Measurements from ENCODE around the gene CACNA1C.
"Not testable (repeated sequence)": the region's sequence is repeated elsewhere in the genome, so short reads cannot be mapped to it uniquely, and the experiment has no call there.

The CACNA1C gene

GRCh38 chr12:2101771-2102170 is 49.0 kb downstream of the CACNA1C start:
- DNase-seq (ENCODE audit: low spot score) = no peak
- POLR2A ChIA-PET (ENCODE audit: low non-redundant PET) = no interaction called here
- CTCF ChIA-PET = no interaction called here
- TF ChIP-seq CTCF (conservative IDR thresholded peaks at IDR 0.05; ENCODE audit: low read depth) = no peak
- no peak overlapping the region for H3K27ac ChIP-seq

GRCh38 chr12:2102736-2103135 is 49.9 kb downstream of the CACNA1C start:
- POLR2A ChIA-PET (ENCODE audit: low non-redundant PET); CTCF ChIA-PET; H3K27ac ChIP-seq; DNase-seq (ENCODE audit: low spot score): not testable (repeated sequence)

- DNase-seq (ENCODE audit: low spot score); H3K27ac ChIP-seq; POLR2A ChIA-PET (ENCODE audit: low non-redundant PET); CTCF ChIA-PET: not testable (repeated sequence)
Observed at GRCh38 chr12:2105387-2105786, 52.6 kb downstream of the CACNA1C start.

- DNase-seq (ENCODE audit: low spot score) = no peak
- ChIA-PET CTCF (no interaction called here), POLR2A (ENCODE audit: low non-redundant PET) (no interaction called here)
- TF ChIP-seq CTCF (conservative IDR thresholded peaks at IDR 0.05; ENCODE audit: low read depth) = no peak
- no peak overlapping the region for H3K27ac ChIP-seq
Observed at GRCh38 chr12:2108166-2108565, 55.4 kb downstream of the CACNA1C start.

GRCh38 chr12:2108975-2109671 is 56.3 kb downstream of the CACNA1C start:
- CTCF ChIA-PET = no interaction called here
- no peak for TF ChIP-seq CTCF (conservative IDR thresholded peaks at IDR 0.05; ENCODE audit: low read depth)
- H3K27ac ChIP-seq = no peak overlapping the region
- POLR2A ChIA-PET (ENCODE audit: low non-redundant PET) = no interaction called here
- DNase-seq (ENCODE audit: low spot score) = no peak

- ChIA-PET CTCF (no interaction called here), POLR2A (ENCODE audit: low non-redundant PET) (no interaction called here)
- no peak overlapping the region for H3K27ac ChIP-seq
- no peak for DNase-seq (ENCODE audit: low spot score)
- TF ChIP-seq CTCF (conservative IDR thresholded peaks at IDR 0.05; ENCODE audit: low read depth) = no peak
Observed at GRCh38 chr12:2110127-2110526, 57.3 kb downstream of the CACNA1C start.

- no peak overlapping the region for H3K27ac ChIP-seq
- CTCF ChIA-PET = interaction anchor here (0.7 kb wide), 1 partner anchor 1164 kb away, joined by 3 read pairs; no protein-coding TSS in a partner anchor
Observed at GRCh38 chr12:2110849-2111566, 58.2 kb downstream of the CACNA1C start.

More at GRCh38 chr12:2110849-2111566, 58.2 kb downstream of the CACNA1C start:
- no peak for DNase-seq (ENCODE audit: low spot score)
- no peak for TF ChIP-seq CTCF (conservative IDR thresholded peaks at IDR 0.05; ENCODE audit: low read depth)
- POLR2A ChIA-PET (ENCODE audit: low non-redundant PET) = no interaction called here

All from RWPE1 (cell line).